ENCODE measurements around the gene ANKRD24.
"Not testable (repeated sequence)": the region's sequence is repeated elsewhere in the genome, so short reads cannot be mapped to it uniquely, and the experiment has no call there.

The ANKRD24 gene

GRCh38 chr19:4267901-4268815 lies 85.7 kb downstream of the ANKRD24 start:
- DNase-seq (ENCODE audit: low read depth in 2 of 2), result no peak

- DNase-seq (ENCODE audit: low read depth in 2 of 2), result no peak
Observed at GRCh38 chr19:4268816-4269430, 86.4 kb downstream of the ANKRD24 start.

- DNase-seq (ENCODE audit: low read depth in 2 of 2), result no peak
Observed at GRCh38 chr19:4272894-4273293, 90.4 kb downstream of the ANKRD24 start.

GRCh38 chr19:4274321-4274686 lies 91.8 kb downstream of the ANKRD24 start:
- not testable (repeated sequence) for DNase-seq (ENCODE audit: low read depth in 2 of 2)
